Measurements from ENCODE around the gene TRAPPC10.
"Not testable (repeated sequence)": the region's sequence is repeated elsewhere in the genome, so short reads cannot be mapped to it uniquely, and the experiment has no call there.

TRAPPC10 gene

GRCh38 chr21:44155231-44155993 lies 143.3 kb downstream of the TRAPPC10 start:
- DNase-seq = not testable (repeated sequence)

DNA sequence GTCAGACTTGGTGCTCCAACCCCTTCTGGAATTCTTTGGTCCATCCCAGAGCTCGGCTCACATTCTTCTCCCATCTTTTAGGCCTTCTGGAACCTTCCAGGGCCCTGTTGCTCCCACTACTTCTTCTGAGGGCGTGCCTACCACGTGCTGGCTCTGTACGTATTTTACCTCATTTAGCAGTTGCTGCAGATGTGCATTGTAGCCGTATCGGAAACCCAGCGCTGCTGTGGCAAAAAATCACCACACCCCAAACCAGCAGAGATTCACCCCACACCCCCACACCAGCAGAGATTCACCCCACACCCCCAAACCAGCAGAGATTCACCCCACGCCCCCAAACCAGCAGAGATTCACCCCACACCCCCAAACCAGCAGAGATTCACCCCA lies 143.9 kb downstream of the TRAPPC10 start:
- DNase-seq = not testable (repeated sequence)
